ENCODE results near the gene C1orf159. TPM values are rescaled to one million over a fixed set of nuclear protein-coding genes. Genes with fewer than 3 reads are reported as not detected.
"Not testable (repeated sequence)": the region's sequence is repeated elsewhere in the genome, so short reads cannot be mapped to it uniquely, and the experiment has no call there.

Gene C1orf159
- polyA plus RNA-seq, 2 of the 4 experiments (the other 2 are of a cell fraction) = 4.0 to 10.2 TPM

DNA sequence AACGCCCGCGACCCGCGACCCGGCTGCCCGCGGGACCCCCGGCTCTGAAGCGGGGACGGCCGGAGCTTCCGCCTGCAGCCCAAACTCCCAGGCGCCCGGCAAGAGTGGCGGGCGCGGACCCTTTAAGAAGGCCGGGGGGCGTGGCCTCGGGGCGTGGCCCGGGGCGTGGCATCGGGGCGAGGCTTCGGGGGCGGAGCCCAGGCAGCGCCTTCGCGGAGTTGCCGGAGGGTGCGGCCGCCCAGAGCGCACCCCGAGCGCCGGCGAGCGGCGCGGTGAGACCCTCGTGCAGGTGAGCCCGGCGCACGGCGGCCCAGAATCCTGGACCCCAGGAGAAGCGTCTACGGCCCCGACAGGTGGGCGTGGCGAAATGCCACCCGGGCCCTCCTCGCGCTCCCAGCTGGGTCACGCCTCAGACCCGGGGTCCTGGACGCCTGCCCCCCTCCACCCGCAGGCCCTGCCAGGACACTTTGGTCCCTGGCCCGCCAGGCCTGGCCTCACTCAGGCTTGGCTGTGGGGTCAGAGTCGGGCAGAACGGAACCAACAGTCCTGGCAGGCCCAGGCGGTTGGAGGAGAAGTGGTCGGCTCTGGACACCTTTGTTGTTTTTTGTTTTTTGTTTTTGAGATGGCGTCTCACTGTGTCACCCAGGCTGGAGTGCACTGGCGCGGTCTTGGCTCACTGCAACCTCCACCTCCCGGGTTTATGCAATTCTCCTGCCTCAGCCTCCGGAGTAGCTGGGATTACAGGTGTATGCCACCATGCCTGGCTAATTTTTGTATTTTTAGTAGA, 56.2 kb downstream of the C1orf159 start:
- Histone ChIP-seq H3K27ac (peak overlapping the region; percentile 79 to 97; a peak in 5 of 6 replicates), H3K4me2 (peak overlapping the region; percentile 97), H3K4me1 (peaks cover 41% of the 10 kb centered on the region), H3K4me3 (peak overlapping the region; percentile 74), H3K9me3 (no peaks in the 10 kb centered on the region)
- WGBS (ENCODE audit: missing lambda C conversion rate) = 19% methylated on average over 5 of the region's 69 CpGs
- ChIA-PET POLR2A (interaction anchor here (0.5 to 1.6 kb wide), 3 partner anchors 39 to 60 kb away, joined by 3 to 8 read pairs (median 3); partner anchors contain the start of genes AGRN and HES4), CTCF (interaction anchor here (1.2 to 8.8 kb wide), 10 partner anchors 11 to 77 kb away, joined by 3 to 126 read pairs (median 5); partner anchors contain the start of genes ISG15 and PERM1)
- TF ChIP-seq, protein P1, sequence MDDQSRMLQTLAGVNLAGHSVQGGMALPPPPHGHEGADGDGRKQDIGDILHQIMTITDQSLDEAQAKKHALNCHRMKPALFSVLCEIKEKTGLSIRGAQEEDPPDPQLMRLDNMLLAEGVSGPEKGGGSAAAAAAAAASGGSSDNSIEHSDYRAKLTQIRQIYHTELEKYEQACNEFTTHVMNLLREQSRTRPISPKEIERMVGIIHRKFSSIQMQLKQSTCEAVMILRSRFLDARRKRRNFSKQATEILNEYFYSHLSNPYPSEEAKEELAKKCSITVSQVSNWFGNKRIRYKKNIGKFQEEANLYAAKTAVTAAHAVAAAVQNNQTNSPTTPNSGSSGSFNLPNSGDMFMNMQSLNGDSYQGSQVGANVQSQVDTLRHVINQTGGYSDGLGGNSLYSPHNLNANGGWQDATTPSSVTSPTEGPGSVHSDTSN (IDR thresholded peaks at IDR 0.05) = no peak
- TF ChIP-seq SMC3 (IDR thresholded peaks at IDR 0.05) = peak; percentile 2; the same call in 2 of the 3 replicates
- DNase-seq (ENCODE audit: low read depth in 1 of 2, low spot score in 1 of 2) (peak; percentile 61 to 68), ATAC-seq (peak; percentile 54 to 72), FAIRE-seq (no peak)

DNA sequence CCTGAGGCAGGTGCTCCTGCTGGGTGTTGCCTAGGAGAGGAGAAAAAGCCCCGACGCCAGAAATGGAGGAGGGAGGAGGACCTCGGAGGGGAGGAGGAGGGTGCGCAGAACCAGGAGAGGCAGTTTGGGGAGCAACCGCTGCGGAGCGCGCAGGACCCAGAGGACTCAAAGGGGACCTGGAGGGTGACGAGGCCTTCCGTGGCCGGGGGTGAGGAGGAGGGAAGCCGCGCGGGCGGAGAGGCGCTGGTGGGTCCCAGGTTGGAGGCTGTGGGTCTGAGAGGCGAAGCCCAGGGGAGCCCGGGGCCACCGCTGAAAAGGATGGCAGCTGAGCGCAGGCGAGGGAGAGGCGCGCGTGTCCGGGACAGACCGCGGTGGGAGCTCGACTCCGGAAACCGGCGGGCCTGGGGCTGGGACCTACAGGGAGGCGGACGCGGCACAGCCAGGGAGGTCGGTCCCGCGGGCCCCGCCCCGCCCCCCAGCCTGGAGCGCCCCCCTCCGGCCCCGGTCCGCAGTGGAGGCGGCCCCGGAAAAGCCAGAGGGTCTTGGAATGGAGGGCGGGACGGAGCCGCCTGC, 56.9 kb downstream of the C1orf159 start:
- no peak for FAIRE-seq
- H3K9me3 ChIP-seq = no peaks in the 10 kb centered on the region
- CTCF ChIA-PET = interaction anchor here (1.0 to 8.8 kb wide), 11 partner anchors 9 to 76 kb away, joined by 3 to 126 read pairs (median 5); partner anchors contain the start of genes ISG15 and PERM1
- peak overlapping the region; percentile 74 for H3K4me3 ChIP-seq
- no peak for DNase-seq (ENCODE audit: low read depth in 1 of 2, low spot score in 1 of 2)
- peaks cover 35% of the 10 kb centered on the region for H3K4me1 ChIP-seq
- POLR2A ChIA-PET = interaction anchor here (0.5 to 1.6 kb wide), 3 partner anchors 38 to 59 kb away, joined by 3 to 8 read pairs (median 3); partner anchors contain the start of genes AGRN and HES4
- H3K27ac ChIP-seq = peak overlapping the region; percentile 79 to 97; a peak in 5 of 6 replicates
- H3K4me2 ChIP-seq = peak overlapping the region; percentile 97
- ATAC-seq = peak; percentile 52 to 60
- 3% methylated on average over 29 of the region's 48 CpGs for WGBS (ENCODE audit: missing lambda C conversion rate)
- TF ChIP-seq TP53 (CRISPR knock-in tag; IDR thresholded peaks at IDR 0.05) (no peak), SMC3 (IDR thresholded peaks at IDR 0.05) (peak; percentile 34; the same call in 1 of the 3 replicates), KDM1A (IDR thresholded peaks at IDR 0.05; ENCODE audit: low read depth) (no peak), RAD21 (conservative IDR thresholded peaks at IDR 0.05 in 1 of 2, IDR thresholded peaks at IDR 0.05 in 1 of 2) (peak in 1 of 2 experiments; percentile 26; a peak in 1 of 5 replicates), CBX2 (IDR thresholded peaks at IDR 0.05; ENCODE audit: borderline replicate concordance, low read depth) (no peak)
- TF ChIP-seq, protein P2, sequence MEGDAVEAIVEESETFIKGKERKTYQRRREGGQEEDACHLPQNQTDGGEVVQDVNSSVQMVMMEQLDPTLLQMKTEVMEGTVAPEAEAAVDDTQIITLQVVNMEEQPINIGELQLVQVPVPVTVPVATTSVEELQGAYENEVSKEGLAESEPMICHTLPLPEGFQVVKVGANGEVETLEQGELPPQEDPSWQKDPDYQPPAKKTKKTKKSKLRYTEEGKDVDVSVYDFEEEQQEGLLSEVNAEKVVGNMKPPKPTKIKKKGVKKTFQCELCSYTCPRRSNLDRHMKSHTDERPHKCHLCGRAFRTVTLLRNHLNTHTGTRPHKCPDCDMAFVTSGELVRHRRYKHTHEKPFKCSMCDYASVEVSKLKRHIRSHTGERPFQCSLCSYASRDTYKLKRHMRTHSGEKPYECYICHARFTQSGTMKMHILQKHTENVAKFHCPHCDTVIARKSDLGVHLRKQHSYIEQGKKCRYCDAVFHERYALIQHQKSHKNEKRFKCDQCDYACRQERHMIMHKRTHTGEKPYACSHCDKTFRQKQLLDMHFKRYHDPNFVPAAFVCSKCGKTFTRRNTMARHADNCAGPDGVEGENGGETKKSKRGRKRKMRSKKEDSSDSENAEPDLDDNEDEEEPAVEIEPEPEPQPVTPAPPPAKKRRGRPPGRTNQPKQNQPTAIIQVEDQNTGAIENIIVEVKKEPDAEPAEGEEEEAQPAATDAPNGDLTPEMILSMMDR (IDR thresholded peaks at IDR 0.05) = peak; percentile 58
- TF ChIP-seq, protein P3, sequence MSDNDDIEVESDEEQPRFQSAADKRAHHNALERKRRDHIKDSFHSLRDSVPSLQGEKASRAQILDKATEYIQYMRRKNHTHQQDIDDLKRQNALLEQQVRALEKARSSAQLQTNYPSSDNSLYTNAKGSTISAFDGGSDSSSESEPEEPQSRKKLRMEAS (IDR thresholded peaks at IDR 0.05) = 0 out of 2 replicates have a peak, but pooled peaks have one; percentile 20
- TF ChIP-seq, protein P4, sequence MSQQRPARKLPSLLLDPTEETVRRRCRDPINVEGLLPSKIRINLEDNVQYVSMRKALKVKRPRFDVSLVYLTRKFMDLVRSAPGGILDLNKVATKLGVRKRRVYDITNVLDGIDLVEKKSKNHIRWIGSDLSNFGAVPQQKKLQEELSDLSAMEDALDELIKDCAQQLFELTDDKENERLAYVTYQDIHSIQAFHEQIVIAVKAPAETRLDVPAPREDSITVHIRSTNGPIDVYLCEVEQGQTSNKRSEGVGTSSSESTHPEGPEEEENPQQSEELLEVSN (IDR thresholded peaks at IDR 0.05; ENCODE audit: borderline replicate concordance, low read depth) = 0 out of 2 replicates have a peak, but pooled peaks have one; percentile 19

DNA sequence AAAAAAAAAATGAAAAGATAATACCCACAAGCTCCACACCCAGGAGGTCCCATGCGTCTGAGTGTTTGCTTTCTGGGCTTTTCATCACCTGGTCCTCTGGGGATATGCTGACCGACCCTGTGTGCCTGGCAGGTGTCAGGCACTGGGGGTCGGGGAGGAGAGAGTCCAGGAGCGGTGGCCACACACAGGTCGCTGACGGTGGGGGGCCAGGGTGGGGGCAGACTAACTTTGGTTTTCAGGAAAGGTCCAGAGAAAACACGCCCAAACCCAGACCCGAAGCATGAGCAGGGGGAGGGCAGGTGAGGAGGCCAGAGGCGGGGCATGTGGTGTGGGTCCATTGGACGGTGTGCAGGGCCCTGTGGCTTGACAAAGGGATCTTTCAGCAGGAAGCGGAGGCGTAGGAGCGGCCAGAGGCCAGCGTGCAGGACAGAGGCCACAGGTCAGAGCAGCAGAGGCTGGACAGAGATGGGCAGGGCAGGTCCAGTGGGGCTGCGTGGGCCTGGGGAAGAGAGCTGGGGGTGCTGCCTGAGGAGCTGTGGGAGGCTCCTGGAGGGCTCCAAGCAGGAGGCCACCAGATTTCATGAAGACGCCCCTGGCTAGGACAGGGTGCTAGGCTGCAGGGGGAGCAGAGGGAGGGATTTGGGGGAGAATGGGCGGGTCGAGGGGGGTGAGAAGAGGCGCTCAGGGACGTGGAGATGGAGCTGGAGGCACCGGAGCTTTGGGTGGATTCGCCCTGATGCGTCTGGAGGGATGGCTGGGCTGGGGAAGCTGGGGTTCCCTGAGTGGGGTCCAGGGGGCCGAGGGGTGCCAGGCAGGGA, 57.6 kb downstream of the C1orf159 start:
- CTCF ChIA-PET = interaction anchor here (0.8 to 8.8 kb wide), 10 partner anchors 10 to 75 kb away, joined by 3 to 126 read pairs (median 5); partner anchors contain the start of genes ISG15 and PERM1
- Histone ChIP-seq H3K9me3 (no peaks in the 10 kb centered on the region), H3K4me2 (peak overlapping the region; percentile 97), H3K27ac (peak overlapping the region; percentile 79 to 97; a peak in 4 of 6 replicates), H3K4me3 (peak overlapping the region; percentile 74), H3K4me1 (peaks cover 29% of the 10 kb centered on the region)
- peak; percentile 31 to 37 for ATAC-seq
- no peak for FAIRE-seq
- POLR2A ChIA-PET = interaction anchor here (1.6 kb wide), 1 partner anchor 38 kb away, joined by 8 read pairs; the partner anchor contains the start of gene AGRN
- TF ChIP-seq EHMT2 (IDR thresholded peaks at IDR 0.05; ENCODE audit: low read depth) = no peak
- TF ChIP-seq, protein P5, sequence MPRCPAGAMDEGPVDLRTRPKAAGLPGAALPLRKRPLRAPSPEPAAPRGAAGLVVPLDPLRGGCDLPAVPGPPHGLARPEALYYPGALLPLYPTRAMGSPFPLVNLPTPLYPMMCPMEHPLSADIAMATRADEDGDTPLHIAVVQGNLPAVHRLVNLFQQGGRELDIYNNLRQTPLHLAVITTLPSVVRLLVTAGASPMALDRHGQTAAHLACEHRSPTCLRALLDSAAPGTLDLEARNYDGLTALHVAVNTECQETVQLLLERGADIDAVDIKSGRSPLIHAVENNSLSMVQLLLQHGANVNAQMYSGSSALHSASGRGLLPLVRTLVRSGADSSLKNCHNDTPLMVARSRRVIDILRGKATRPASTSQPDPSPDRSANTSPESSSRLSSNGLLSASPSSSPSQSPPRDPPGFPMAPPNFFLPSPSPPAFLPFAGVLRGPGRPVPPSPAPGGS (IDR thresholded peaks at IDR 0.05) = no peak
- no peak for TF ChIP-seq PHF8 (IDR thresholded peaks at IDR 0.05; ENCODE audit: borderline replicate concordance, low read depth)
- 37% methylated on average over 13 of the region's 24 CpGs for WGBS (ENCODE audit: missing lambda C conversion rate)
- DNase-seq (ENCODE audit: low read depth in 1 of 2, low spot score in 1 of 2) = no peak

DNA sequence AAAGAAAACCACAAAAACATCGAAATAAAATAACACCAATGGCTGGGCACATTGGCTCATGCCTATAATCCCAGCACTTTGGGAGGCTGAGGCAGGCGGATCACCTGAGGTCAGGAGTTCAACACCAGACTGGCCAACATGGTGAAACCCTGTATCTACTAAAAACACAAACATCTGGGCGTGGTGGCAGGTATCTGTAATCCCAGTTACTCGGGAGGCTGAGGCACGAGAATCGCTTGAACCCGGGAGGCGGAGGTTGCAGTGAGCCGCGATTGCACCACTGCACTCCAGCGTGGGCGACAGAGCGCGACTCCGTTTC, 58.2 kb downstream of the C1orf159 start:
- ATAC-seq; H3K4me2 ChIP-seq; H3K9me3 ChIP-seq; H3K4me3 ChIP-seq; DNase-seq (ENCODE audit: low read depth in 1 of 2, low spot score in 1 of 2); POLR2A ChIA-PET; FAIRE-seq; H3K27ac ChIP-seq: not testable (repeated sequence)
- WGBS (ENCODE audit: missing lambda C conversion rate) = 76% methylated on average over 15 of the region's 15 CpGs
- CTCF ChIA-PET = interaction anchor here (0.8 to 8.8 kb wide), 3 partner anchors 20 to 75 kb away, joined by 4 to 126 read pairs (median 21); partner anchors contain the start of genes ISG15 and PERM1
- H3K4me1 ChIP-seq = peaks cover 23% of the 10 kb centered on the region
